Right atrium auricular region (tissue), 2 donors: Measurements from ENCODE around the gene OTOF. TPM values are rescaled to one million over a fixed set of nuclear protein-coding genes. Genes with fewer than 3 reads are reported as not detected.
A peak's percentile ranks its signal among the peaks of the same experiment; 100 is the strongest.

Source experiments
- DNase-seq: peaks from one replicate; pipeline ENCODE4 v3.0.0-alpha.2; 2019; ENCODE audit warnings: low spot score
- H3K27ac ChIP-seq, 2 donors: fragments of 200-600 bp; sonication (generic); 1 replicate in 1 of 2; 2 replicates in 1 of 2; pipeline ENCODE4 v1.5.1; 2016 to 2019
- H3K27me3 ChIP-seq, 2 donors: fragments of 200-600 bp; sonication (generic); one replicate each; pipeline versions ENCODE4 v1.5.1 to v1.6.0; 2017 to 2019
- H3K36me3 ChIP-seq: fragments of 200-600 bp; sonication (generic); one replicate; pipeline ENCODE4 v1.5.1; 2016
- H3K4me1 ChIP-seq, 2 donors: fragments of 200-600 bp; sonication (generic); one replicate each; pipeline versions ENCODE4 v1.5.1 to v1.6.0; 2017 to 2019
- H3K4me3 ChIP-seq, 2 donors: fragments of 200-600 bp; sonication (generic); 1 replicate in 1 of 2; 2 replicates in 1 of 2; pipeline ENCODE4 v1.5.1; 2017 to 2019; ENCODE audit warnings: mild to moderate bottlenecking in 1 of 2, moderate library complexity in 1 of 2
- H3K9me3 ChIP-seq, 2 donors: fragments of 200-600 bp; sonication (generic); one replicate each; pipeline ENCODE4 v1.5.1; 2019
- CTCF ChIP-seq, 2 donors: fragments of 200-600 bp; sonication (generic); IDR thresholded peaks; one replicate each; pipeline ENCODE4 v1.5.1; 2019; ENCODE audit warnings: antibody characterized with exemption in 2 of 2
- total RNA-seq, 2 donors: library from RNA; depleted of rRNA; stranded (reverse); fragments of >200 nt; gene quantifications; one replicate each; pipeline ENCODE4 v1.1.0, GENCODE V29; 2016

The OTOF gene
- total RNA-seq: under 1 TPM; 0.08 to 0.33 TPM

GRCh38 chr2:26477911-26478253 lies at the start of gene OTOF:
Gene OTOF, minus strand, starts transcription at chr2:26478124.
- peak; percentile 75 for DNase-seq

GRCh38 chr2:26526589-26526988 lies 48.7 kb upstream of the OTOF start:
- H3K27me3 ChIP-seq: no peaks in the 10 kb centered on the region
- DNase-seq: no peak
- no peak overlapping the region for H3K4me3 ChIP-seq
- no peaks in the 10 kb centered on the region for H3K36me3 ChIP-seq
- TF ChIP-seq CTCF (IDR thresholded peaks at IDR 0.05): no peak
- no peaks in the 10 kb centered on the region for H3K9me3 ChIP-seq
- no peak overlapping the region for H3K27ac ChIP-seq
- no peaks in the 10 kb centered on the region for H3K4me1 ChIP-seq

More at GRCh38 chr2:26477911-26478253, at the start of gene OTOF:
- H3K9me3 ChIP-seq: no peaks in the 10 kb centered on the region
- H3K4me1 ChIP-seq: no peaks in the 10 kb centered on the region
- H3K4me3 ChIP-seq: no peak within 1 kb of the TSS
- H3K27me3 ChIP-seq: no peaks in the 10 kb centered on the region
- no peaks in the 10 kb centered on the region for H3K36me3 ChIP-seq
- H3K27ac ChIP-seq: no peak within 1 kb of the TSS
- no peak for TF ChIP-seq CTCF (IDR thresholded peaks at IDR 0.05)

- TF ChIP-seq CTCF (IDR thresholded peaks at IDR 0.05): no peak
- Histone ChIP-seq H3K4me3 (no peak overlapping the region), H3K27me3 (no peaks in the 10 kb centered on the region), H3K36me3 (no peaks in the 10 kb centered on the region), H3K4me1 (no peaks in the 10 kb centered on the region), H3K9me3 (no peaks in the 10 kb centered on the region), H3K27ac (no peak overlapping the region)
- no peak for DNase-seq
These were observed 48.2 kb upstream of the OTOF start for GRCh38 chr2:26526105-26526504.

GRCh38 chr2:26523750-26524149 lies 45.8 kb upstream of the OTOF start:
- no peaks in the 10 kb centered on the region for H3K36me3 ChIP-seq
- H3K27ac ChIP-seq: no peak overlapping the region
- TF ChIP-seq CTCF (IDR thresholded peaks at IDR 0.05): no peak
- no peak for DNase-seq
- H3K4me3 ChIP-seq: no peak overlapping the region
- H3K4me1 ChIP-seq: no peaks in the 10 kb centered on the region
- no peaks in the 10 kb centered on the region for H3K9me3 ChIP-seq
- no peaks in the 10 kb centered on the region for H3K27me3 ChIP-seq

- no peaks in the 10 kb centered on the region for H3K9me3 ChIP-seq
- H3K27me3 ChIP-seq: no peaks in the 10 kb centered on the region
- H3K4me1 ChIP-seq: no peaks in the 10 kb centered on the region
- no peak overlapping the region for H3K27ac ChIP-seq
- DNase-seq: no peak
- H3K4me3 ChIP-seq: no peak overlapping the region
- no peak for TF ChIP-seq CTCF (IDR thresholded peaks at IDR 0.05)
- H3K36me3 ChIP-seq: no peaks in the 10 kb centered on the region
These were observed 44.8 kb upstream of the OTOF start for GRCh38 chr2:26522751-26523171.

GRCh38 chr2:26522325-26522724 lies 44.4 kb upstream of the OTOF start:
- Histone ChIP-seq H3K27ac (no peak overlapping the region), H3K9me3 (no peaks in the 10 kb centered on the region), H3K4me3 (no peak overlapping the region), H3K27me3 (no peaks in the 10 kb centered on the region), H3K4me1 (no peaks in the 10 kb centered on the region), H3K36me3 (no peaks in the 10 kb centered on the region)
- no peak for TF ChIP-seq CTCF (IDR thresholded peaks at IDR 0.05)
- DNase-seq: no peak
